Trophoblast cell (in vitro differentiated cells and primary cell): ENCODE measurements around the gene THYN1.

ENCODE experiments used
- DNase-seq, 2 donors: peaks; one replicate each; pipeline ENCODE4 v3.0.0-alpha.2; 2016
- H2AFZ ChIP-seq: 2 replicates; pipeline ENCODE4 v1.6.1; 2013; ENCODE audit warnings: low read length, moderate library complexity, mild to moderate bottlenecking; ENCODE audit not compliant: insufficient read depth, poor library complexity
- H2AK5ac ChIP-seq: 2 replicates; pipeline ENCODE4 v1.6.1; 2013; ENCODE audit warnings: mild to moderate bottlenecking, low read length
- H2BK120ac ChIP-seq: 2 replicates; pipeline ENCODE4 v1.6.1; 2013; ENCODE audit warnings: low read length, mild to moderate bottlenecking, moderate library complexity; ENCODE audit not compliant: insufficient read depth, poor library complexity
- H2BK12ac ChIP-seq: 2 replicates; pipeline ENCODE4 v1.6.1; 2013; ENCODE audit warnings: mild to moderate bottlenecking, low read length, moderate library complexity
- H2BK5ac ChIP-seq: 2 replicates; pipeline ENCODE4 v1.6.1; 2013; ENCODE audit warnings: low read length, low read depth, moderate library complexity, mild to moderate bottlenecking; ENCODE audit not compliant: poor library complexity
- H3K14ac ChIP-seq: 2 replicates; pipeline ENCODE4 v1.6.1; 2013; ENCODE audit warnings: mild to moderate bottlenecking, low read length
- H3K18ac ChIP-seq: 2 replicates; pipeline ENCODE4 v1.6.1; 2013; ENCODE audit warnings: mild to moderate bottlenecking, low read length
- H3K23ac ChIP-seq: 2 replicates; pipeline ENCODE4 v1.6.1; 2013; ENCODE audit warnings: low read length
- H3K27ac ChIP-seq: 2 replicates; pipeline ENCODE4 v1.5.1; 2013; ENCODE audit warnings: low read depth, mild to moderate bottlenecking, inconsistent platforms, low read length, moderate library complexity
- H3K27me3 ChIP-seq: 2 replicates; pipeline ENCODE4 v1.6.1; 2013; ENCODE audit warnings: inconsistent platforms, mild to moderate bottlenecking, low read length, moderate library complexity; ENCODE audit not compliant: insufficient read depth
- H3K36me3 ChIP-seq, 2 experiments: 1 replicate in 1 of 2; 2 replicates in 1 of 2; pipeline ENCODE4 v1.6.1; 2013; ENCODE audit warnings: low read length in 2 of 2, mild to moderate bottlenecking in 2 of 2, moderate library complexity in 1 of 2; ENCODE audit not compliant: insufficient read depth in 2 of 2, control insufficient read depth in 1 of 2
- H3K4ac ChIP-seq: 2 replicates; pipeline ENCODE4 v1.6.1; 2013; ENCODE audit warnings: low read depth, mild to moderate bottlenecking, low read length, moderate library complexity
- H3K4me1 ChIP-seq, 2 experiments: 1 replicate in 1 of 2; 2 replicates in 1 of 2; pipeline ENCODE4 v1.6.1; 2013; ENCODE audit warnings: low read length in 2 of 2, mild to moderate bottlenecking in 2 of 2, moderate library complexity in 1 of 2; ENCODE audit not compliant: insufficient read depth in 2 of 2, control insufficient read depth in 1 of 2
- H3K4me2 ChIP-seq: 2 replicates; pipeline ENCODE4 v1.6.1; 2013; ENCODE audit warnings: inconsistent platforms, mild to moderate bottlenecking, low read length, moderate library complexity
- H3K4me3 ChIP-seq: 2 replicates; pipeline ENCODE4 v1.5.1; 2013; ENCODE audit warnings: mild to moderate bottlenecking, low read depth, low read length, inconsistent platforms
- H3K79me1 ChIP-seq: one replicate; pipeline ENCODE4 v1.6.1; 2013; ENCODE audit warnings: low read length
- H3K79me2 ChIP-seq: 2 replicates; pipeline ENCODE4 v1.6.1; 2013; ENCODE audit warnings: low read length, mild to moderate bottlenecking; ENCODE audit not compliant: control insufficient read depth, insufficient read depth, poor library complexity
- H3K9ac ChIP-seq: 2 replicates; pipeline ENCODE4 v1.6.1; 2013; ENCODE audit warnings: mild to moderate bottlenecking, low read length
- H3K9me3 ChIP-seq: 2 replicates; pipeline ENCODE4 v1.6.1; 2013; ENCODE audit warnings: low read depth, mild to moderate bottlenecking, control low read depth, inconsistent platforms, low read length; ENCODE audit not compliant: insufficient read depth
- H4K12ac ChIP-seq: 2 replicates; pipeline ENCODE4 v1.6.1; 2013; ENCODE audit warnings: low read depth, mild to moderate bottlenecking, low read length, moderate library complexity
- H4K8ac ChIP-seq: 2 replicates; pipeline ENCODE4 v1.6.1; 2013; ENCODE audit warnings: low read depth, mild to moderate bottlenecking, low read length, moderate library complexity
- H4K91ac ChIP-seq: one replicate; pipeline ENCODE4 v1.6.1; 2013; ENCODE audit warnings: low read depth, mild to moderate bottlenecking, low read length, moderate library complexity
- WGBS: extraction: QIAGEN DNeasy Blood & Tissue Kit; methylation state at CpG from one replicate; pipeline ENCODE4 v1.1.7; 2013; ENCODE audit warnings: missing lambda C conversion rate; ENCODE audit not compliant: insufficient read length, insufficient coverage; ENCODE audit errors: extremely low coverage; 5-methylcytosine and 5-hydroxymethylcytosine counted together

Gene THYN1

DNA sequence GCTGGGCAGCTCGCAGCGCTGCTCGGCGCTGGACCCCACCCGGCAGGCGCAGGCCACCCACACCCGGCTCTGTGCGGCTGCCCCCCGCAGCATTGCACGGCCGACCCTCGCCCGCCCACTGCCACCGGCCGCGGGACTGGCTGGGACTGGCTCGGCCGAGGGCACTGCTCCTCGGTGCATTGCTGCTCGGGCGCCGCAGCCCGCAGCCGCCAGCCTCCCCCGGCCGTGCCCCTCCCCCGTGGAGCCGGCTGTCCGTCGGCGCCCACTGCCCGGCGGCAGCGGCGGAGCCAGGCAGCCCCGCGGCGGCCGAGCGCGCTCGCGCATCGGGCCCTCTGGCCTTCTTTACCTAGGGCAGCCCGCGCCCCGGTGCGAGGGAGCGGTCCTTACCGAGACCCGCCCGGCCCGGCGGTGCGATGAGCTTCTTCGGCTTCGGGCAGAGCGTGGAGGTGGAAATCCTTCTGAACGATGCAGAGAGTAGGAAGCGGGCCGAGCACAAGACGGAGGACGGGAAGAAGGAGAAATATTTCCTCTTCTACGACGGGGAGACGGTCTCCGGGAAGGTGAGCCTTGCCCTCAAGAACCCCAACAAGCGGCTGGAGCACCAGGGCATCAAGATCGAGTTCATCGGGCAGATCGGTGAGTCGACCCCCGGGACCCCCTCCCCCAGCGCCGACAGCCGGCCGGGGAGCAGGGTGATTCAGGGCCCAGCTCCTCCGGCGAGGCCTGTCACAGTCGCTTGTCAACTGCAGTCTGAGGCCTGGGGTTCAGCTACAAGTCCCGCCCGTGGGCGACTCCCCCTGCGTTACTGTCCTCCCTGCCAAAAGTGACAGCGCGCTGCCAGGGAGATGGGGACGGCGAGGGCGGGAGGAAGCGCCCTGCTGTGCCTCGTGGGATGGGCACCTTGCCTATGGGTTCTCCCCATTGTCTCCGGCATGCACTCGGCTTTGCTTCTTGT lies 28.2 kb downstream of the THYN1 start:
- H4K12ac ChIP-seq: peak overlapping the region; percentile 83
- H3K9me3 ChIP-seq: no peaks in the 10 kb centered on the region
- peak overlapping the region; percentile 39 for H2BK5ac ChIP-seq
- H2AK5ac ChIP-seq: no peak overlapping the region
- peak overlapping the region; percentile 68 for H4K91ac ChIP-seq
- peaks cover 5 to 8% of the 10 kb centered on the region in 2 experiments for H3K4me1 ChIP-seq
- peaks cover 7% of the 10 kb centered on the region for H3K79me2 ChIP-seq
- no peaks in the 10 kb centered on the region for H3K36me3 ChIP-seq
- peak; percentile 32 to 50 for DNase-seq
- peak overlapping the region; percentile 98 for H2AFZ ChIP-seq
- H3K23ac ChIP-seq: no peak overlapping the region
- H3K27ac ChIP-seq: peak overlapping the region; percentile 48
- peak overlapping the region; percentile 34 for H3K4ac ChIP-seq
- H2BK120ac ChIP-seq: no peak overlapping the region
- no peak overlapping the region for H2BK12ac ChIP-seq
- peaks cover 9% of the 10 kb centered on the region for H3K79me1 ChIP-seq
- H3K18ac ChIP-seq: peak overlapping the region; percentile 95
- peak overlapping the region; percentile 91 for H3K4me3 ChIP-seq
- no peaks in the 10 kb centered on the region for H3K27me3 ChIP-seq
- WGBS: no CpG with 5 or more reads among the region's 93 CpGs
- peak overlapping the region; percentile 81 for H3K14ac ChIP-seq
- H3K4me2 ChIP-seq: peak overlapping the region; percentile 95
- H4K8ac ChIP-seq: peak overlapping the region; percentile 85
- peak overlapping the region; percentile 80 for H3K9ac ChIP-seq

GRCh38 chr11:134223836-134224709 lies 29.1 kb downstream of the THYN1 start, which contains the start of the genes NCAPD3 and VPS26B:
Gene NCAPD3, minus strand, starts transcription at chr11:134223967. Its CDS starts 41 bp downstream, at chr11:134223926.
Gene VPS26B, plus strand, starts transcription at chr11:134224671. Its CDS starts 452 bp downstream, at chr11:134225123.
- Histone ChIP-seq H3K18ac (peak within 1 kb of the TSS; percentile 95), H3K79me1 (peaks cover 9% of the 10 kb centered on the region), H3K27ac (peak within 1 kb of the TSS; percentile 48), H3K4ac (peak within 1 kb of the TSS; percentile 49), H3K4me1 (peaks cover 5 to 8% of the 10 kb centered on the region in 2 experiments), H4K12ac (peak within 1 kb of the TSS; percentile 83), H3K4me2 (peak within 1 kb of the TSS; percentile 95), H3K9ac (peak within 1 kb of the TSS; percentile 80), H3K36me3 (peaks cover 2 to 3% of the 10 kb centered on the region in 2 experiments), H2AFZ (peak within 1 kb of the TSS; percentile 98), H3K14ac (peak within 1 kb of the TSS; percentile 81), H3K27me3 (no peaks in the 10 kb centered on the region), H4K8ac (peak within 1 kb of the TSS; percentile 85), H3K79me2 (peaks cover 7% of the 10 kb centered on the region), H3K4me3 (peak within 1 kb of the TSS; percentile 91), H4K91ac (peak within 1 kb of the TSS; percentile 68), H2BK5ac (peak within 1 kb of the TSS; percentile 39), H2BK120ac (no peak within 1 kb of the TSS), H3K23ac (no peak within 1 kb of the TSS), H2BK12ac (no peak within 1 kb of the TSS), H3K9me3 (no peaks in the 10 kb centered on the region), H2AK5ac (no peak within 1 kb of the TSS)
- no CpG with 5 or more reads among the region's 89 CpGs for WGBS
- DNase-seq: peak; percentile 98 to 99

- Histone ChIP-seq H3K79me2 (peaks cover 7% of the 10 kb centered on the region), H2BK12ac (no peak overlapping the region), H3K79me1 (peaks cover 9% of the 10 kb centered on the region), H3K9me3 (no peaks in the 10 kb centered on the region), H3K23ac (no peak overlapping the region), H2AK5ac (no peak overlapping the region), H3K36me3 (peaks cover 5 to 6% of the 10 kb centered on the region in 2 experiments), H2BK120ac (no peak overlapping the region), H4K8ac (no peak overlapping the region), H3K4me3 (peak overlapping the region; percentile 77), H4K91ac (no peak overlapping the region), H2AFZ (no peak overlapping the region), H3K18ac (no peak overlapping the region), H3K27ac (no peak overlapping the region), H3K27me3 (no peaks in the 10 kb centered on the region), H2BK5ac (no peak overlapping the region), H4K12ac (no peak overlapping the region), H3K4ac (peak overlapping the region; percentile 5), H3K9ac (peak overlapping the region; percentile 24), H3K4me1 (peaks cover 5 to 8% of the 10 kb centered on the region in 2 experiments), H3K4me2 (peak overlapping the region; percentile 85), H3K14ac (no peak overlapping the region)
- peak in 1 of 2 donors; percentile 20 for DNase-seq
- WGBS: no CpG with 5 or more reads among the region's 5 CpGs
These were observed 30.0 kb downstream of the THYN1 start for GRCh38 chr11:134223121-134223520.

DNA sequence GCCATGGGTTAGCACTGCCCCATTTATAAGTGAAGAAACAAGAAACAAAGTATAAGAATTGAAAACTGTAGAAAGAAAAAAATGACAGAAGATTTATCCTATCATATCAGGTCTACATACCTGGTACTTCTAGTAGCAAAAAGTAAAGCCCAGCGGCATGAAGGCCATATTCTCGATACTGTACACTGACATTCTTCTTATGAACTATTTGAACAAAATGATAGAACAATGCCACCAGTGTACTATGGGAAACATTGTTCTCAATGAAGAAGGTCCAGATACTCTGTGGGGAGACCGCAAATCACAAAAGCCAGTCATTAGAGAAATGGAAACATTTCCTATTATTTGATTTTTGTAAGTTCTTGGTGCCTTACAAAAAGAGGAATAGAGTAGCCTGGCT lies 36.3 kb downstream of the THYN1 start:
- no peak overlapping the region for H3K4me3 ChIP-seq
- H2AK5ac ChIP-seq: no peak overlapping the region
- H3K4me2 ChIP-seq: no peak overlapping the region
- no peaks in the 10 kb centered on the region for H3K9me3 ChIP-seq
- H3K79me2 ChIP-seq: no peaks in the 10 kb centered on the region
- no peak overlapping the region for H2AFZ ChIP-seq
- H2BK12ac ChIP-seq: no peak overlapping the region
- no peak overlapping the region for H4K8ac ChIP-seq
- H2BK5ac ChIP-seq: no peak overlapping the region
- H3K9ac ChIP-seq: no peak overlapping the region
- no peaks in the 10 kb centered on the region for H3K4me1 ChIP-seq
- H4K91ac ChIP-seq: no peak overlapping the region
- peaks cover 6 to 12% of the 10 kb centered on the region in 2 experiments for H3K36me3 ChIP-seq
- H3K79me1 ChIP-seq: no peaks in the 10 kb centered on the region
- H3K4ac ChIP-seq: no peak overlapping the region
- no peak overlapping the region for H3K23ac ChIP-seq
- no peak overlapping the region for H3K14ac ChIP-seq
- no CpG with 5 or more reads among the region's 3 CpGs for WGBS
- H3K27ac ChIP-seq: no peak overlapping the region
- no peaks in the 10 kb centered on the region for H3K27me3 ChIP-seq
- DNase-seq: no peak
- no peak overlapping the region for H4K12ac ChIP-seq
- no peak overlapping the region for H2BK120ac ChIP-seq
- no peak overlapping the region for H3K18ac ChIP-seq
